Raji (cell line): ENCODE measurements around the gene RNF217.

Experiments used
- POLR2A ChIP-seq: IDR thresholded peaks from 2 replicates; pipeline ENCODE4 v1.6.1; 2011; ENCODE audit warnings: low read depth, low read length, control low read depth; ENCODE audit not compliant: insufficient read depth

The RNF217 gene

DNA sequence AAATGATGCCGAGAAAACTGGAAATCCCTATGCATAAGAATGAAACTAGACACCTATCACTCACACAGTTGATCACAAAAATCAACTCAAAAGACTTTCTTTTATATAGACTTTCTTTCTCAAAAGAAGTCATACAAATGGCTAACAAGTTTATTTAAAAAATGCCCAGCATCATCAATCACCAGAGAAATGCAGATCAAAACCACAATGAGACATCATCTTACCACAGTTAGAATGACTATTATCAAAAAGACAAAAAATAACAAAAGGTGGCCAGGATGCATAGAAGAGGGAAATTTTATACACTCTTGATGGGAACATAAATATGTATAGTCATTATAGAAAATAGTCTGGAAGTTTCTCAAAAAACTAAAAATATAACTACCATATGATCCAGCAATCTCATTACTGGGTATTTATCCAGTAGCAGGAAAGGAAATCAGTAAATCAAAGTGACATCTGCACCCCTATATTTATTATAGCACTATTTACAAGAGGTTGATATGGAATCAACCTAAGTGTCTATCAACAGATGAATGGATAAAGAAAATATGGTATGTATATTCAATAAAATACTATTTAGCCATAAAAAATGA, 3.4 kb upstream of the RNF217 start:
- no peak for TF ChIP-seq POLR2A

DNA sequence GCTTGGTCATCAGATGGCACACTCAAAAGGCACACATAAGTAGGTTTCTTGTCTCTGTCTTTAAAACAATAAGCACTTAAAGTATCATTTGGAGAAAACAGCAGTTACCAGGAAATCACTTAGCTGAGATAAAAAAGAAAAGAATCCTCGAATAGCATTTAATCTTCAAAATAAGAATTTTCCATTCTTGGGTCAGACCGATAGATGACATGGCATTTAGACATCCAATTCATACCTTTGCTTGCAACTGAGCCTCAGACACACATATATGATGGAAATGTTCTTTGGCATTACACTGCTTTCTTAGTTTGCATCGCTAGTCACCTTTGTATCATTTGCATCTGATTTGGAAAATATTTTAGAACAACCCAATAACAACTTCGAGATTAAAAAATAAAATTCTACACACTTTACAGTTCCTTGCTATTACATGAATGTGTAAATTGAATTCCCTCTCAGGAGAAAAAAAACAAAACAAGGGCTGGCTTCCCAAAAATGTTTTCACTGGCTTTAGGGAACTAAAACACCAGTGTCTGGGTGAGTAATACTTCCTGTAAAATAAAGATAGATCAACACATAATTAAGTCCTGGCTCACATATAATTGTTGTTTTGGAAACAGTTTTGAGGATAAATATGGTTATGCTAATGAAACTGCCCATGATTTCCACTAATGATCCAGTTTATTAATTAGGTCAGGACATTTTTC, 1.3 kb upstream of the RNF217 start:
- no peak for TF ChIP-seq POLR2A

DNA sequence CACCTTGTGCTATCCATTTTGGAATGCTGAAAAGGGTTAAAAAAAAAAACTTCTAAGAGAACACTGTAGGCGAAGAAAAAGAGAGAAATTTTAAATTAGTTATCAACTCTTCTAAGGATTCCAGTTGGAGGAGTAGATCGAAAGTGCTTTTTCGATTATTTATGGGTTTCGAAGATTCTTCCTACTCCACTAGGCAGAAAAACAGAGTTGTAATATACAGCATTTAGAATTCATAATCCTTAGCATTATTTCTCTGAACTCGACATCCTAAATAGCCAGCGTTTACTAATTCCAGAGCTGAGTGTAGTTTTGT, 817 bp upstream of the RNF217 start:
- TF ChIP-seq POLR2A = no peak

- no peak for TF ChIP-seq POLR2A
Measured at GRCh38 chr6:124962639-124963415, 590 bp downstream of the RNF217 start.

DNA sequence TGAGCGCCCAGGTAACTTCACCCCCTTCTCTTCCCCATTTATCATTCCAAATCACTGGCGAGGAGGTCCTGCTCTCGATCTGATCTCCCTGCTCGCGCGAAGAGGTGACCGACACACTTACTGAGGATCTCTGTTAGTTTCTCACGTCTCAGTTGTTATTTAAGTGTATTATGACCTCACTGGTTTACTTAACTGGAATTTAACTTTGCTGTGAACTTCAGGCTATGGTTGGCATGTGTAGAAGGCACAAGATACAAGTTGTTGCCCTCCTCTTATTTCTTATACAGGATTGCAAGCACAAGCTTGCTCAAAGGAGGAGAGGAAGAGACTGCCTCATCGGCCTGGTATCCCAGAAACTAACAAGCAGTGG, 1.2 kb downstream of the RNF217 start:
- TF ChIP-seq POLR2A = no peak

- TF ChIP-seq POLR2A = no peak
Measured at GRCh38 chr6:124963831-124964763, 1.9 kb downstream of the RNF217 start.

- TF ChIP-seq POLR2A = no peak
Measured at GRCh38 chr6:124964764-124965105, 2.5 kb downstream of the RNF217 start.

DNA sequence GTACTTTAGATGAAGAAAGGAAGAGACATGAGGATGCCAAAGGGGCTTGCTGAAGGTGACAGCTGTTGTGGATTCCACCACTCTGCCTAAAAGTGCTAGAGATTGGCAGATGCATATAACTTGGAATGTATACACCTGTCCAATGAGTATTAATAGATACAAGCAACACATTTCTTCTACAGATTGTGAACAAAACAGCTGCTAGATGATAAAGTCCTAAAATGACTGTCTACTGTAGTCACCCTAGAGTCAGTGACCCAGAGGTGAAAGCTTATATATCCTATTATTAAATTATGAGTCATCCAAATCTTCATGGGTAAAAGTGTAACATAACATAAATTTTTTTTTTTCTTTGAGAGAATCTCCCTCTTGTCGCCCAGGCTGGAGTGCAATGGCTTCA, 5.2 kb downstream of the RNF217 start:
- TF ChIP-seq POLR2A = no peak

- no peak for TF ChIP-seq POLR2A
Measured at GRCh38 chr6:124968401-124968800, 6.2 kb downstream of the RNF217 start.

DNA sequence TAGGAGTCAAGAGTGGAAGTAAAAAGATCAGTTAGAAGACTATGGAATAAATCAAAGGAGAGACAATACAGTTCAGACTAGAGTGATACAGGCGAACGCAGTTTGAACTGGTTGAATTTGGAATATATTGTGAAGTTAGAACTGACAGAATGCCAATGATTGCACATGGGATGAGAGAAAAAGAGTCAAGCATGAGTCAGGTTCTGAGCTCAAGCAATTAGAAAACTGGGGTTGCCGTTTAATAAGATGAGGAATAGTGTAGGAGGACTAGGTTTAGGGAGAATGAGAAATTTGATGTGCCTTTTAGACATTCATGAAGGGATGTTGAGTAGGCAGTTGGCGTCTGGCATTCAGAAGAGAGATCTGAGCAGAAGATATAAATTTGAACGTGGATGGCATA, 8.0 kb downstream of the RNF217 start:
- no peak for TF ChIP-seq POLR2A

- no peak for TF ChIP-seq POLR2A
Measured at GRCh38 chr6:124970763-124971162, 8.5 kb downstream of the RNF217 start.

DNA sequence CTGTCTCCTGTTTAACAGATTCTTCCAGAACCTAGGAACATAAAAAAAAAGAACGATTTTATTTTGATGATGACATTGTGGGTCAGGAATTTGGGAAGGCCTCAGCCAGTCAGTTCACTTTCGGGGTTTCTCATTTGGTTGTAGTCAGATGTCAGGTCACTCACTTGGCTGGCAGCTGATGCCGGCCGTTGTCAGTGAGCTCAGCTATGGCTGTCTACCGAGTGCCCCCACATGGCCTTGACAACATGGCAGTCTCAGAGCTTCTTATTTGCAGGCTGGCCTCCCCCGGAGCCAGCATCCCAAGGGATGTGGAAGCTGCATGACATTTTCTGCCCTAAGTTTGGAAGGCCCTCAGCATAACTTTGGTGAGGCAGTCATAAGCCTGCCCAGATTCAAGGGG, 11.5 kb downstream of the RNF217 start:
- TF ChIP-seq POLR2A = no peak

- no peak for TF ChIP-seq POLR2A
Measured at GRCh38 chr6:124974771-124975377, 12.6 kb downstream of the RNF217 start.

DNA sequence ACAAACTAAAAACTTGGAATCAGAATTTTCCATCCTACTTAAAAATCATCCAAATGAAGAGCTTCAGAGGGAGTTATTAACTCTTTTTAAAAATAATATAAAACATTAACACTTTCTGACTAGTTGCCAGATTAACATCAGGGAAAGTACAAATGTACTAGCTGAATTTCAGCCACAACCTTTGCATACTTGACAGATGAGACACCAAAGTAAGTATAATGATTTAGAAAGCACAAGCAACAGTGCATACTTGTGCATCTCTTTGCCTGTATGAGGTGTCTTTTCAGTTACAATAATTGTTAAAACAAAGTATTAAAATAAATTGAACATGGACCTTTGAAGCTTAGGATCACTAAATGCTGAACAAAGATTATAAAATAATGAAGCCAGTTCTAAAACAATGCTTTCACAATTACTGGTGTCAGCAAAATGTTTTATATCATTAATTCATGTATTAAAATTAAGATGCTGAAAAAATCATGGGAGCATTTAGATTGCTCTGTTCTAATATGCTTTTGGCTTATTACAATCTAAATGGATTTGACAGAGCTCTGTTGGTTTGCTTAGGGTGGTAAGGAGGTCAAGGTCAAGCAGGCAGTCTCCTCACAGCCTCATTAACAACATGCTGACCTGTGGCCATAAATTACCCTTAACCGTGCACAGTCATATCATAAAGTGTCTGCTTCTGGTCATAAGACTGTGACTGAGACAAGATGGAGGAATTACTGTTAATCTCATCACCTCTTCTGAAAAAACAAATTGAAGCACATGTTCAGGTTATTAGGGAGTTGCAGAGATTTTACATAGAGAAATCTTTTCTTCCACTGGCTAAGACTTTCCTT, 15.1 kb downstream of the RNF217 start:
- TF ChIP-seq POLR2A = no peak
